Esophagus squamous epithelium (tissue), 4 donors: ENCODE measurements around the gene FFAR1.

Source experiments
- POLR2A ChIP-seq, 4 donors: fragments of 450-650 bp; IDR thresholded peaks; one replicate each; pipeline ENCODE4 v1.6.1; 2017; ENCODE audit warnings: antibody characterized with exemption in 4 of 4, mild to moderate bottlenecking in 4 of 4, moderate library complexity in 3 of 4
- TF ChIP-seq, protein P1 (sequence below), 6 experiments: fragments of 450-650 bp in 4 of 6; fragments of 200-600 bp in 2 of 6; sonication (generic) in 2 of 6; IDR thresholded peaks; one replicate each; pipeline ENCODE4 v1.5.1; 2016 to 2019; ENCODE audit warnings: antibody characterized with exemption in 6 of 6, mild to moderate bottlenecking in 4 of 6, moderate library complexity in 4 of 6

DNA sequence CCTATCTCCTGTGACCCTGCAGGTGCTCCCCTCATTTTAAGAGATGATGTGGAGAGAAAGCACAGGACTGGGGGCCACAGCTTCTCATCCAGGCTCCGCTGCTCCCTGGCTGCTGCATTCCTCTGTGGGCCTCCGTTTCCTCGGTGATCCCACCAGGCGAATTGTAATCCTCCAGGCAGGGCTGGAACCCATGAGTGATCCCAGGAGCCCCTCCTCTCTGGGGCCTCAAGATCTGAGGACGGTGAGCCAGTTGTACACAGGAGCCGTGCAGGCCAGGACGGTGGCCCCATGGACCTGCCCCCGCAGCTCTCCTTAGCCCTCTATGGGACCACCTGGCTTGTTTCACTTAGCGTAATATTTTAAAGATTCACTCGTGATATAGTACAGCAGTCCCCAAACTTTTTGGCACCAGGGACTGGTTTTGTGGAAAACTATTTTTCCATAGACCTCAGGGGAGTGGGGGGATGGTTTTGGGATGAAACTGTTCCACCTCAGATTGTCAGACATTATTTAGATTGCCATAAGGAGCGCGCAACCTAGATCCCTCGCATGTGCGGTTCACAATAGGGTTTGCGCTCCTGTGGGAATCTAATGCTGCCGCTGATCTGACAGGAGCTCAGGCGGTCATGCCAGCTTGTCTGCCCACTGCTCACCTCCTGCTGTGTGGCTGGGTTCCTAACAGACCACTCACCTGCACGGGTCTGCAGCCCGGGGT, 16.2 kb downstream of the FFAR1 start:
- TF ChIP-seq POLR2A (IDR thresholded peaks at IDR 0.05), result no peak
- TF ChIP-seq, protein P1, sequence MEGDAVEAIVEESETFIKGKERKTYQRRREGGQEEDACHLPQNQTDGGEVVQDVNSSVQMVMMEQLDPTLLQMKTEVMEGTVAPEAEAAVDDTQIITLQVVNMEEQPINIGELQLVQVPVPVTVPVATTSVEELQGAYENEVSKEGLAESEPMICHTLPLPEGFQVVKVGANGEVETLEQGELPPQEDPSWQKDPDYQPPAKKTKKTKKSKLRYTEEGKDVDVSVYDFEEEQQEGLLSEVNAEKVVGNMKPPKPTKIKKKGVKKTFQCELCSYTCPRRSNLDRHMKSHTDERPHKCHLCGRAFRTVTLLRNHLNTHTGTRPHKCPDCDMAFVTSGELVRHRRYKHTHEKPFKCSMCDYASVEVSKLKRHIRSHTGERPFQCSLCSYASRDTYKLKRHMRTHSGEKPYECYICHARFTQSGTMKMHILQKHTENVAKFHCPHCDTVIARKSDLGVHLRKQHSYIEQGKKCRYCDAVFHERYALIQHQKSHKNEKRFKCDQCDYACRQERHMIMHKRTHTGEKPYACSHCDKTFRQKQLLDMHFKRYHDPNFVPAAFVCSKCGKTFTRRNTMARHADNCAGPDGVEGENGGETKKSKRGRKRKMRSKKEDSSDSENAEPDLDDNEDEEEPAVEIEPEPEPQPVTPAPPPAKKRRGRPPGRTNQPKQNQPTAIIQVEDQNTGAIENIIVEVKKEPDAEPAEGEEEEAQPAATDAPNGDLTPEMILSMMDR (IDR thresholded peaks at IDR 0.05), result no peak
